NT2/D1 (cell line): Measurements from ENCODE around the gene PTH2.

Experiments used
- YY1 ChIP-seq: IDR thresholded peaks from 2 replicates; pipeline ENCODE4 v1.6.1; 2011; ENCODE audit not compliant: insufficient read length, insufficient read depth
- ZNF274 ChIP-seq: IDR thresholded peaks from 2 replicates; pipeline ENCODE4 v1.6.1; 2011; ENCODE audit warnings: mild to moderate bottlenecking, low read depth, low read length

DNA sequence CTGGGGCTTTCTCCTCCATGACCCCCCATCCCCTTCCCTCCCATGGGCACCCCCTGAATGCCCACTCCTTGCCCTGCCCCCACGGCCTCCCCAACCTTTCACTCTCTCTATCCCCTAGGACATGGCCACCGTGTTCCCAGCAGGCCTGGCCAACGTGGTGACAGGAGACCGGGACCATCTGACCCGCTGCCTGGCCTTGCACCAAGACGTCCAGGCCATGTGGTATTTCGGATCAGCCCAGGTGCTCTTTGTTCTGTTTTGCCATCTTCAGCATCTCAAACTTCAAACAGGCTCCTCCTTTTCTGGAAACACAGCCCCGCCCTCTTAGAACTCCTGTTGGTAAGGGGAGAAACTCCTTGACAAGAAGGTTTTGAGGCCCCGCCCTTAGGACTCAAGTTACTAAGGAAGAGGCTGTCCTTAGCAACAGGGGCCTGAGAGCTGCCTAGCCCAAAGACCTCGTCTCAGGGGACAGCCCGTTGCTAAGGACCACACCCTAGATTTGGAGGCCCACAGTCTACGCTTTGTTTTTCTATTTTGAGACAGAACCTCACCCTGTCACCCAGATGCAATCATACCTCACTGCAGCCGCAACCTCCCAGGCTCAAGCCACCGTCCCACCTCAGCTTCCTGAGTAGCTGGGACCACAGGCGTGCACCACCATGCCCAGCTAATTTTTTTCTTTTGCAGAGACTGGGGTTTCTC, 45.7 kb upstream of the PTH2 start:
- TF ChIP-seq YY1 (no peak), ZNF274 (no peak)
